Brain microvascular endothelial cell (primary cell): Measurements from ENCODE around the gene HOXA13.

Source experiments
- DNase-seq: peaks from one replicate; pipeline ENCODE4 v3.0.0-alpha.2; 2020
- H3K27ac ChIP-seq: fragments of 250-450 bp; sonication (Bioruptor Pico); 2 replicates; pipeline ENCODE4 v1.5.1; 2020; ENCODE audit warnings: mild to moderate bottlenecking, moderate library complexity
- H3K27me3 ChIP-seq: fragments of 250-450 bp; sonication (Bioruptor Pico); replicated peaks from 2 replicates; pipeline ENCODE4 v1.5.1; 2020; ENCODE audit warnings: mild to moderate bottlenecking
- H3K36me3 ChIP-seq: fragments of 250-450 bp; sonication (Bioruptor Pico); replicated peaks from 2 replicates; pipeline ENCODE4 v1.5.1; 2020; ENCODE audit warnings: mild to moderate bottlenecking
- H3K4me3 ChIP-seq: 2 replicates; pipeline ENCODE4 v1.5.1; 2011; ENCODE audit warnings: low read depth, mild to moderate bottlenecking, control low read depth, low read length, moderate library complexity
- CTCF ChIP-seq: IDR thresholded peaks from 2 replicates; pipeline ENCODE4 v1.5.1; 2011; ENCODE audit warnings: low read depth, mild to moderate bottlenecking, moderate library complexity, low read length, control low read depth, inconsistent platforms; ENCODE audit errors: missing control alignments
- in situ Hi-C: cut with HindIII; loops from 2 replicates; pipeline ENCODE4 v1.10.0; 2017; ENCODE audit warnings: low sequenced_read_pairs, low pct_ligation_motif_present

Gene HOXA13

GRCh38 chr7:27210441-27211083 is 10.7 kb upstream of the HOXA13 start:
- H3K27me3 ChIP-seq, result peaks cover 95% of the 10 kb centered on the region
- in situ Hi-C loops, result loop anchor here (25.0 kb wide), 1 partner anchor 377 kb away; no protein-coding TSS in a partner anchor
- peak; percentile 40 for DNase-seq

GRCh38 chr7:27209933-27210440 is 10.1 kb upstream of the HOXA13 start:
- TF ChIP-seq CTCF, result no peak
- Histone ChIP-seq H3K36me3 (no peaks in the 10 kb centered on the region), H3K27me3 (peaks cover 95% of the 10 kb centered on the region), H3K4me3 (no peak overlapping the region), H3K27ac (no peak overlapping the region)
- in situ Hi-C loops, result loop anchor here (25.0 kb wide), 1 partner anchor 377 kb away; no protein-coding TSS in a partner anchor
- DNase-seq, result no peak

More at GRCh38 chr7:27210441-27211083, 10.7 kb upstream of the HOXA13 start:
- H3K36me3 ChIP-seq, result no peaks in the 10 kb centered on the region
- peak overlapping the region; percentile 20 for H3K4me3 ChIP-seq
- H3K27ac ChIP-seq, result no peak overlapping the region
- TF ChIP-seq CTCF, result peak; percentile 84

- no peak for TF ChIP-seq CTCF
- no peak for DNase-seq
- in situ Hi-C loops, result loop anchor here (25.0 kb wide), 1 partner anchor 378 kb away; no protein-coding TSS in a partner anchor
- Histone ChIP-seq H3K27ac (no peak overlapping the region), H3K4me3 (no peak overlapping the region), H3K27me3 (peaks cover 95% of the 10 kb centered on the region), H3K36me3 (no peaks in the 10 kb centered on the region)
Observed at GRCh38 chr7:27208998-27209397, 9.1 kb upstream of the HOXA13 start.

- DNase-seq, result no peak
- no peak overlapping the region for H3K27ac ChIP-seq
- no peak overlapping the region for H3K4me3 ChIP-seq
- no peaks in the 10 kb centered on the region for H3K36me3 ChIP-seq
- TF ChIP-seq CTCF, result no peak
- H3K27me3 ChIP-seq, result peaks cover 94% of the 10 kb centered on the region
- in situ Hi-C loops, result loop anchor here (25.0 kb wide), 1 partner anchor 380 kb away; no protein-coding TSS in a partner anchor
Observed at GRCh38 chr7:27207348-27207985, 7.6 kb upstream of the HOXA13 start.

- no peak for TF ChIP-seq CTCF
- DNase-seq, result no peak
- in situ Hi-C loops, result loop anchor here (25.0 kb wide), 1 partner anchor 382 kb away; no protein-coding TSS in a partner anchor
- no peak overlapping the region for H3K4me3 ChIP-seq
- H3K27me3 ChIP-seq, result peaks cover 94% of the 10 kb centered on the region
- no peaks in the 10 kb centered on the region for H3K36me3 ChIP-seq
- no peak overlapping the region for H3K27ac ChIP-seq
Observed at GRCh38 chr7:27205325-27206280, 5.7 kb upstream of the HOXA13 start.
